ENCODE measurements around the gene SDHB. TPM values are rescaled to one million over a fixed set of nuclear protein-coding genes. Genes with fewer than 3 reads are reported as not detected.

Gene SDHB
- total and polyA plus RNA-seq, 2 of the 8 experiments (the other 6 are each of a cell fraction or from before 2014, with no cell fraction given) = 84.0 to 98.7 TPM

- TF ChIP-seq CTCF (IDR thresholded peaks at IDR 0.05; ENCODE audit: control extremely low read depth in 1 of 3, insufficient read depth in 1 of 3, low read depth in 1 of 3, low read length in 3 of 3) (no peak), E2F6 (IDR thresholded peaks at IDR 0.05) (no peak), ASH2L (IDR thresholded peaks at IDR 0.05; ENCODE audit: low read length) (no peak), GTF2F1 (IDR thresholded peaks at IDR 0.05; ENCODE audit: borderline replicate concordance, low read depth, low read length) (no peak), MAX (IDR thresholded peaks at IDR 0.05) (no peak), PHF8 (conservative IDR thresholded peaks at IDR 0.05; ENCODE audit: low read depth, low read length) (no peak), KDM1A (IDR thresholded peaks at IDR 0.05; ENCODE audit: borderline replicate concordance, low read length) (no peak)
Measured at GRCh38 chr1:17021896-17022295, 31.9 kb downstream of the SDHB start (continued).
